K562 (cell line): ENCODE measurements around the gene SLC43A1. TPM values are rescaled to one million over a fixed set of nuclear protein-coding genes. Genes with fewer than 3 reads are reported as not detected.

Experiments used
- ATAC-seq: fragments of 200-7000 bp; cut with Tn5 transposase; 3 replicates; pipeline ENCODE4 v1.9.1; 2020; ENCODE audit warnings: moderate library complexity
- BruUV-seq: library from RNA; stranded (reverse); fragments of 400-500 nt; replicated peaks from 2 replicates; lab custom pipeline; 2021; lab: Mats Ljungman, UMichigan
- CTCF ChIA-PET: fragments of 300-600 bp; formaldehyde crosslinking; extraction: SDS; loops from one replicate; lab custom pipeline; 2021; ENCODE audit warnings: low intra/inter-chr PET ratio; lab: Yijun Ruan, JAX
- POLR2A ChIA-PET: fragments of 300-600, 350-650 bp; sonication (Branson Sonifier 250); formaldehyde crosslinking; extraction: SDS; loops from one replicate; lab custom pipeline; 2021; ENCODE audit warnings: antibody characterized with exemption, inconsistent platforms; lab: Yijun Ruan, JAX
- DNase-seq, 4 experiments: peaks; one replicate each; pipeline versions ENCODE4 v3.0.0 to v3.0.0-alpha.2; 2011 to 2018; ENCODE audit warnings: low spot score in 3 of 4, mixed read lengths in 3 of 4; ENCODE audit errors: extremely low read depth in 1 of 4
- FAIRE-seq: peaks from 2 replicates; lab custom pipeline; 2011; peaks lifted over from hg19 to GRCh38; lab: Jason Lieb, UNC
- H2AFZ ChIP-seq: 2 replicates; pipeline ENCODE4 v1.6.0; 2011; ENCODE audit warnings: low read depth, low read length, control low read depth, inconsistent platforms
- H3K27ac ChIP-seq: fragments of 200-600 bp; 3 replicates; pipeline ENCODE4 v1.8.0; 2011; ENCODE audit warnings: low read depth, mild to moderate bottlenecking, control low read depth, inconsistent platforms, low read length, moderate library complexity, mixed read lengths; ENCODE audit errors: extremely low read depth
- H3K27me3 ChIP-seq, 2 experiments: fragments of 300-600 bp in 1 of 2; 2 replicates in 1 of 2; 3 replicates in 1 of 2; pipeline versions ENCODE4 v1.6.0 to v1.8.0; 2011; ENCODE audit warnings: inconsistent platforms in 2 of 2, low read length in 2 of 2, mild to moderate bottlenecking in 1 of 2, mixed read lengths in 1 of 2, moderate library complexity in 1 of 2; ENCODE audit not compliant: control insufficient read depth in 2 of 2, insufficient read depth in 2 of 2
- H3K36me3 ChIP-seq: fragments of 300-600 bp; 3 replicates; pipeline ENCODE4 v1.8.0; 2011; ENCODE audit warnings: mild to moderate bottlenecking, low read length, inconsistent platforms; ENCODE audit not compliant: control insufficient read depth, insufficient read depth
- H3K4me1 ChIP-seq, 2 experiments: fragments of 200-600 bp in 1 of 2; replicated peaks in 1 of 2; 2 replicates in 1 of 2; 3 replicates in 1 of 2; pipeline versions ENCODE4 v1.5.1 to v1.8.0; 2011; ENCODE audit warnings: inconsistent platforms in 2 of 2, low read length in 2 of 2, mild to moderate bottlenecking in 1 of 2, mixed read lengths in 1 of 2, moderate library complexity in 1 of 2; ENCODE audit not compliant: control insufficient read depth in 2 of 2, insufficient read depth in 2 of 2
- H3K4me2 ChIP-seq: 2 replicates; pipeline ENCODE4 v1.6.1; 2011; ENCODE audit warnings: low read length, control low read depth, inconsistent platforms, mixed read lengths; ENCODE audit not compliant: insufficient read depth
- H3K4me3 ChIP-seq: fragments of 200-600 bp; sonication (generic), shearing (Covaris generic); 2 replicates; pipeline ENCODE4 v1.5.1; 2016; ENCODE audit warnings: control low read depth, inconsistent platforms
- H3K79me2 ChIP-seq: fragments of 200-600 bp; 3 replicates; pipeline ENCODE4 v1.8.0; 2011; ENCODE audit warnings: low read length, inconsistent platforms; ENCODE audit not compliant: control insufficient read depth, insufficient read depth
- H3K9ac ChIP-seq, 2 experiments: 2 replicates each; pipeline versions ENCODE4 v1.6.0 to v1.6.1; 2011; ENCODE audit warnings: low read depth in 2 of 2, low read length in 2 of 2, control low read depth in 1 of 2, inconsistent platforms in 1 of 2, mild to moderate bottlenecking in 1 of 2, mixed read lengths in 1 of 2; ENCODE audit not compliant: insufficient read depth in 1 of 2
- H3K9me1 ChIP-seq: one replicate; pipeline ENCODE4 v1.6.0; 2011; ENCODE audit warnings: inconsistent platforms, mild to moderate bottlenecking, low read length, moderate library complexity; ENCODE audit not compliant: control insufficient read depth, insufficient read depth
- H3K9me3 ChIP-seq: replicated peaks from 2 replicates; pipeline ENCODE4 v1.5.1; 2011; ENCODE audit warnings: low read depth, low read length, inconsistent platforms; ENCODE audit not compliant: control insufficient read depth, insufficient read depth
- H4K20me1 ChIP-seq: replicated peaks from 2 replicates; pipeline ENCODE4 v1.6.1; 2011; ENCODE audit warnings: low read length, inconsistent platforms, mixed read lengths; ENCODE audit not compliant: control insufficient read depth, insufficient read depth
- FOXA1 ChIP-seq: fragments of 450-650 bp; IDR thresholded peaks from 2 replicates; pipeline ENCODE4 v1.6.1; 2016; ENCODE audit warnings: mild to moderate bottlenecking, borderline replicate concordance
- FOXJ3 ChIP-seq: sonication (generic); formaldehyde crosslinking; IDR thresholded peaks from 2 replicates; pipeline ENCODE4 v1.4.0; 2020; ENCODE audit warnings: mild to moderate bottlenecking, missing genetic modification reagents
- HNRNPK ChIP-seq: fragments of 200-400 bp; formaldehyde crosslinking; IDR thresholded peaks from one replicate; pipeline ENCODE4 v1.6.1; 2018; ENCODE audit warnings: mild to moderate bottlenecking, low read depth, low read length; ENCODE audit not compliant: poor library complexity, severe bottlenecking
- KAT8 ChIP-seq: fragments of 450-650 bp; IDR thresholded peaks from 2 replicates; pipeline ENCODE4 v1.6.1; 2016; ENCODE audit warnings: low read depth, mild to moderate bottlenecking
- NFIX ChIP-seq: fragments of 250-450 bp; sonication (Bioruptor Pico); IDR thresholded peaks from 2 replicates; pipeline ENCODE4 v1.4.0; 2020; ENCODE audit warnings: low read depth, mild to moderate bottlenecking, moderate library complexity
- NKRF ChIP-seq: fragments of 450-650 bp; IDR thresholded peaks from 2 replicates; pipeline ENCODE4 v1.6.1; 2016; ENCODE audit warnings: borderline replicate concordance
- NR2C1 ChIP-seq, 2 experiments: fragments of 450-650 bp; IDR thresholded peaks; 2 replicates each; pipeline ENCODE4 v1.6.1; 2017; ENCODE audit warnings: mild to moderate bottlenecking in 2 of 2, antibody characterized with exemption in 1 of 2, inconsistent platforms in 1 of 2, missing compliant biosample characterization in 1 of 2, missing genetic modification characterization in 1 of 2
- NR2F6 ChIP-seq: fragments of 450-650 bp; formaldehyde crosslinking; IDR thresholded peaks from 2 replicates; pipeline ENCODE4 v1.4.0; 2020; ENCODE audit warnings: mild to moderate bottlenecking
- NR3C1 ChIP-seq: sonication (generic); formaldehyde crosslinking; IDR thresholded peaks from 2 replicates; pipeline ENCODE4 v1.8.1; 2022; ENCODE audit warnings: missing genetic modification reagents
- SAP30 ChIP-seq: fragments of 200-600 bp; sonication (generic); IDR thresholded peaks from 2 replicates; pipeline ENCODE4 v1.6.1; 2012; ENCODE audit warnings: borderline replicate concordance, low read depth, mild to moderate bottlenecking, moderate library complexity, low read length, control low read depth, inconsistent platforms; ENCODE audit not compliant: insufficient read depth, poor library complexity, severe bottlenecking
- ZEB2 ChIP-seq: fragments of 450-650 bp; IDR thresholded peaks from 2 replicates; pipeline ENCODE4 v1.6.1; 2016
- ZSCAN32 ChIP-seq: fragments of 450-650 bp; formaldehyde crosslinking; IDR thresholded peaks from 2 replicates; pipeline ENCODE4 v1.4.0; 2020; ENCODE audit warnings: mild to moderate bottlenecking, moderate library complexity
- WGBS: fragments of 100-300 bp; shearing (Covaris generic); methylation state at CpG from one replicate; pipeline ENCODE4 v1.1.6; 2016; ENCODE audit warnings: low coverage, mixed read lengths; ENCODE audit not compliant: insufficient coverage; ENCODE audit errors: missing lambda C conversion rate; 5-methylcytosine and 5-hydroxymethylcytosine counted together
- in situ Hi-C: fragments of 300-500 bp; cut with MboI; formaldehyde crosslinking; loops from 4 replicates; pipeline ENCODE4 v1.15.0; 2018; ENCODE audit warnings: inconsistent platforms, mixed read lengths
- intact Hi-C: fragments of 100-400 bp; cut with micrococcal nuclease; formaldehyde crosslinking; loops from 2 replicates; pipeline ENCODE4 v1.14.2; 2022
- polyA plus RNA-seq, 8 experiments: library from polyadenylated mRNA; depleted of rRNA in 4 of 8; stranded (reverse) in 5 of 8; unstranded in 3 of 8; fragments of >200 nt; fragmentation: Nextera tagmentation in 2 of 8; fragmentation: Illumina TruSeq in 1 of 8; extraction: Ambion mirVana in 2 of 8; extraction: Trizol in 1 of 8; gene quantifications; 2 replicates each; pipeline versions ENCODE4 v1.2.1 to v1.2.3, GENCODE V29; 2011 to 2014; ENCODE audit warnings: inconsistent platforms in 1 of 8, missing spikeins in 1 of 8
- total RNA-seq, 7 experiments: library from RNA; depleted of rRNA in 6 of 7; stranded (reverse); fragments of >200 nt in 6 of 7; fragmentation: Illumina TruSeq in 2 of 7; extraction: Trizol in 2 of 7; gene quantifications; 2 replicates each; pipeline versions ENCODE4 v1.2.1 to v1.2.3, GENCODE V29; 2011 to 2021; ENCODE audit warnings: low replicate concordance in 1 of 7

The SLC43A1 gene
- total and polyA plus RNA-seq, 9 of the 15 experiments (the other 6 are each of a cell fraction or from before 2014, with no cell fraction given), result 2.6 to 41.8 (median 24.6) TPM

DNA sequence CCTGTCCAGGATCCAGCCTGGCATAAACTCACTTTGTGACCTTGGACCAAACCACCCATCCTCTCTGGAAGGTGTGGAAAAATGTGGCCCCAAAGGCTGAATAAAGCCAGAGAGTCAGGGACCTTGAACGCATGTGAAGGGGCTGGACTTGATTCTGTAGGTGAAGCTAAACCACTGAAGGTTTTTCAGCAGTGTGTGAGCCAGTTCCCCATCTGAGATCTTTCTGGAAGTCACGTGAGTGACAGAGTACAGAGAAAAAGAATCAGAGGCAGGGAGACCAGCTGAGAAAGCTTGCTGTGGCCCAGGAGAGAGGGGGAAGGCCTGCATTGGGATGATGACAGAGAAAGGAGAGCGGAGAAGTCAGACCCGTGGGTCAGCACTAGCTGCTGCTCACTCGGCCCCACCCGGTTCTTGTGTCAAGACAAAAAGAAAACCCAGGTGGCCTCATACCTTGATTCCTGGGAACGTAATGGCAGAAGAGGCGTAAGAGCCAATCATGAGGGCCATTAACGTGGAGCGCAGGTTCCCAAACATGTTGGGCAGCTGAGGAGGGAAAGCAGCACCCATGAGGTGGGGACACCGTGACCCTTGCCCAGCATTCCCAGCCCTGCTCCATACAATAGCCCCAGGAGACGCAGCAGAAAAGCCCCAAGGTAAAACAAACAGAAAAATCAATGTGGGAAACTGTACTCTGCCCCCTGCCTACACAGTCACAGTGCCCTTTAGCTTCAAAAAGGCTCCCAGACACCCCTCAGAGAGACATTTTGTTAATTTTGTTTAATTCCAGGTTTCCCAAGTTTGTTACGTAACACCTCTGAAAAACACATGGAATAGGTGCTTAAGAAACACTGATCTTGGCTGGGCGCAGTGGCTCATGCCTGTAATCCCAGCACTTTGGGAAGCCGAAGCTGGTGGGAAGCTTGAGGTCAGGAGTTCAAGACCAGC, 17.9 kb downstream of the SLC43A1 start:
- no peak overlapping the region for H3K4me3 ChIP-seq
- POLR2A ChIA-PET, result interaction anchor here (0.6 to 1.2 kb wide), 3 partner anchors 15 to 190 kb away, joined by 3 to 6 read pairs (median 3); no protein-coding TSS in a partner anchor
- WGBS, result 91% methylated on average over 15 of the region's 15 CpGs

More for the DNA sequence above, 17.9 kb downstream of the SLC43A1 start:
- Histone ChIP-seq H3K36me3 (peaks cover 79% of the 10 kb centered on the region), H3K27me3 (no peaks in the 10 kb centered on the region), H3K9me1 (no peaks in the 10 kb centered on the region), H3K9ac (no peak overlapping the region), H3K9me3 (no peaks in the 10 kb centered on the region), H4K20me1 (peaks cover 27% of the 10 kb centered on the region), H3K4me2 (no peak overlapping the region), H3K27ac (no peak overlapping the region), H3K4me1 (peaks cover 23 to 26% of the 10 kb centered on the region in 2 experiments), H2AFZ (no peak overlapping the region), H3K79me2 (0 out of 3 replicates have a peak, but pooled peaks cover 3% of the 10 kb centered on the region)
- intact Hi-C loops, result no loop called here
- DNase-seq (no peak), FAIRE-seq (no peak), ATAC-seq (no peak)
- TF ChIP-seq SAP30, result no peak
- TF ChIP-seq ZSCAN32 (CRISPR knock-in tag), result no peak
- TF ChIP-seq FOXJ3 (CRISPR knock-in tag), result no peak
- no peak for TF ChIP-seq NR2C1 (IDR thresholded peaks at IDR 0.05)
- no peak for TF ChIP-seq NR2C1 (tag; IDR thresholded peaks at IDR 0.05)
- TF ChIP-seq NKRF, result no peak
- no peak for TF ChIP-seq KAT8
- no peak for TF ChIP-seq NFIX (CRISPR knock-in tag)
- no peak for TF ChIP-seq NR2F6 (CRISPR knock-in tag)
- TF ChIP-seq FOXA1, result no peak
- TF ChIP-seq HNRNPK, result no peak
- no peak for TF ChIP-seq NR3C1 (CRISPR knock-in tag)
- TF ChIP-seq ZEB2, result no peak
- CTCF ChIA-PET, result interaction anchor here (0.5 kb wide), 1 partner anchor 19 kb away, joined by 3 read pairs; no protein-coding TSS in a partner anchor
- in situ Hi-C loops, result no loop called here
- BruUV-seq, result no TSS peak
